Activated naive CD4-positive, alpha-beta T cell treated with anti-CD3 and anti-CD28 coated beads, Interleukin-2, amount 50 U/mL, for 24 hours (primary cell): ENCODE measurements around the gene JSRP1.

Experiments used
- H3K27ac Mint-ChIP-seq: one replicate; pipeline ENCODE4 v1.8.0; 2021; ENCODE audit warnings: mild to moderate bottlenecking, mixed read lengths
- H3K27me3 Mint-ChIP-seq: one replicate; pipeline ENCODE4 v1.8.0; 2021; ENCODE audit warnings: mixed read lengths
- H3K36me3 Mint-ChIP-seq: one replicate; pipeline ENCODE4 v1.8.0; 2021; ENCODE audit warnings: mixed read lengths
- H3K4me1 Mint-ChIP-seq: one replicate; pipeline ENCODE4 v1.8.0; 2021; ENCODE audit warnings: mixed read lengths
- H3K4me3 Mint-ChIP-seq: one replicate; pipeline ENCODE4 v1.8.0; 2021; ENCODE audit warnings: mild to moderate bottlenecking, mixed read lengths
- H3K9me3 Mint-ChIP-seq: one replicate; pipeline ENCODE4 v1.8.0; 2021; ENCODE audit warnings: mixed read lengths

JSRP1 gene

DNA sequence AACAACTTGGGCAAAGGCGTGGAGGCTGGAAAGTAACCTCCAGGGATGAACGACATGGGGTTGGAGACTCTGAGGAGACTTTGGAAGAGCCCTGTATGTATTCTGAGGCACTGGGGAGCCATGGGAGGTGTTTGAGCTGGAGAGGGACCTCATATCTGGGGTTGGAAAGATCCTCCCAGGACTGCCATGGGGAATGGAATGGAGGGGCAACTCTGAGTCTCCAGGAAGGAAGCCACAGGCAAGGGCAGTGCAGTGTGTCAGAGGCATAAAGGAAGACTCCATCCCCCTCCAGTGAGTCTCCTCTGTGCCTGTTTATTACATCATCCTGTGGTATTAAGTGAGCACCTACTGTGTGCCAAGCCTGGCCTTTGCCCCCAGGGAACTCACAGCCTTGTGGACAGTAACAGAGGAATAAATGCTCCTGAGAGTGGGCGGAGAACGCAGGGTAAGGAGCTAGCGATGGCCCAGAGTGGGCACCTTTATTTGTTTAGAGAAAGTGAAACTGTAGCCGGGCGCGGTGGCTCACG is 18.0 kb upstream of the JSRP1 start:
- H3K36me3 Mint-ChIP-seq, result peaks cover 11% of the 10 kb centered on the region
- peak overlapping the region; percentile 82 for H3K4me3 Mint-ChIP-seq
- no peaks in the 10 kb centered on the region for H3K27me3 Mint-ChIP-seq
- H3K27ac Mint-ChIP-seq, result peak overlapping the region; percentile 90
- H3K9me3 Mint-ChIP-seq, result no peaks in the 10 kb centered on the region
- peaks cover 25% of the 10 kb centered on the region for H3K4me1 Mint-ChIP-seq

DNA sequence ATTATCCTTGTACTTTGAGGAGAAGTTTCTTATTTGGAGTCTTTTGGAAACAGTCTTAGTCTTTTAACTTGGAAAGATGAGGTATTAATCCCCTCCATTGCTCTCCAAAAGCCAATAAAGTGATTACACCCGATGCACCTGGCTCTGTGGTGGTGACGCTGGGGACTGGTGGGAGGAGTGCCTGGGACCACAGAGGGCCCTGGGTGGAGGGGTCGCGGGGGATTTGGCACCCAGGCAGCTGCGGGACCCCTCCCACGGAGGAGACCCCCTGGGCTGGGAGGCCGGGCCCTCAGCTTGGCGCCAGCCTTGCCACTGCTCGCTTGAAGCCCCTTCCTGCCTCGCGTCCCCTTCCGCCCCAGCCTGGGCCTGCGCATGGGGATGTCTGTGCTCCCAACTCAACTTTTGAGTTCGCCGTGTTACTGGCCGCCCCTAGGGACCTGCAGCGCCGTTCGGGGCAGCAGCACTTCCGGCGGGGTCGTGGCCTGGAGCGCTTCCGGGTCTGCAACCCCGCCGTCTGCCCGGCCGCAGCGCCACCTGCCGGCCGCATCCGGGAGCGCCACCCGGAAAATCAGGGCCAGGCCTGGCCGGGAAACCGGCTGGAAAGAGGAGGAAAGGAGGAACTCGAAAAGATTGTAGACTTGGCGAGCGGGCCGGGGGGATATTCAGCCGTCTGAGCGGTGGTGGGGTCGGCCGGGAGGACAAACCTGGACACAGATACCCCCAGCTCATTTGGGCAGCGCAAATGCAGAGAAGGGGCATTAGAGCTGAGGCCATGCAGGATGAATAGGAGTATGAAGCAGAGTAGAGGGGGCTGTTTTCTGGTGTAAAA is 17.4 kb upstream of the JSRP1 start:
- Mint-ChIP-seq H3K4me3 (peak overlapping the region; percentile 82), H3K9me3 (no peaks in the 10 kb centered on the region), H3K36me3 (peaks cover 11% of the 10 kb centered on the region), H3K27me3 (no peaks in the 10 kb centered on the region), H3K4me1 (peaks cover 26% of the 10 kb centered on the region), H3K27ac (peak overlapping the region; percentile 90)

DNA sequence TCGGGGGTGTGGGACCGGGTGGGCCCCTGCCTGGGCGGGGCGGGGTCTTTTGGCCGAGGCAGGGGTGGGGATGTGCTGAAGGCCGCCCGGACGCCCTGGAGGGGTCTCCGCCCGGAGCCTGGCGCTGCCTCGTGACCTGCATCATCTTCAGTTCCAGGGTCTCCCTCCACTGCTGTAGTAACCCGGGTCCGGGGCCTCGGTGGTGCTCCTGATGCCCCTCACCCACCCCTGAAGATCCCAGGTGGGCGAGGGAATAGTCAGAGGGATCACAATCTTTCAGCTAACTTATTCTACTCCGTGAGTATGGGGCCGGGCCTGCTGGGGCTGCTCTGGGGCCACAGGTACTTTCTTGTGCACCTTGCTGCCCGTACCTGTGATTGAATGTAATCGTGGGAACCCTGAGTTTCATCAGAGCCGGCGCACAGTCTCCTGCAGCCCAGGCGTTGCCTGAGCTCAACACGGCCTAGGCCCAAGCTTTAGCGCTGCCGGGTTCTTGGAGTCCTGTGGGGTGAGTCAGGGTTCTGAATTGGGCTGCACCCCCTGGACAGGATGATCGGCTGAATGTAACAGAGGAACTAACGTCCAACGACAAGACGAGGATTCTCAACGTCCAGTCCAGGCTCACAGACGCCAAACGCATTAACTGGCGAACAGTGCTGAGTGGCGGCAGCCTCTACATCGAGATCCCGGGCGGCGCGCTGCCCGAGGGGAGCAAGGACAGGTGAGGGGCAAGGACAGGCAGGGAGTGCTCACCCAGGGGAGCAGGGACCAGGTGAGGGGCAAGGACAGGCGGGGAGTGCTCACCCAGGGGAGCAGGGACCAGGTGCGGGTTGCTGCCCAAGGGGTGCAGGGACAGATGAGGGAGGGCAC is 15.3 kb upstream of the JSRP1 start:
- H3K27me3 Mint-ChIP-seq, result no peaks in the 10 kb centered on the region
- H3K27ac Mint-ChIP-seq, result peak overlapping the region; percentile 89
- H3K9me3 Mint-ChIP-seq, result no peaks in the 10 kb centered on the region
- H3K36me3 Mint-ChIP-seq, result peaks cover 11% of the 10 kb centered on the region
- peak overlapping the region; percentile 89 for H3K4me3 Mint-ChIP-seq
- H3K4me1 Mint-ChIP-seq, result peaks cover 33% of the 10 kb centered on the region

DNA sequence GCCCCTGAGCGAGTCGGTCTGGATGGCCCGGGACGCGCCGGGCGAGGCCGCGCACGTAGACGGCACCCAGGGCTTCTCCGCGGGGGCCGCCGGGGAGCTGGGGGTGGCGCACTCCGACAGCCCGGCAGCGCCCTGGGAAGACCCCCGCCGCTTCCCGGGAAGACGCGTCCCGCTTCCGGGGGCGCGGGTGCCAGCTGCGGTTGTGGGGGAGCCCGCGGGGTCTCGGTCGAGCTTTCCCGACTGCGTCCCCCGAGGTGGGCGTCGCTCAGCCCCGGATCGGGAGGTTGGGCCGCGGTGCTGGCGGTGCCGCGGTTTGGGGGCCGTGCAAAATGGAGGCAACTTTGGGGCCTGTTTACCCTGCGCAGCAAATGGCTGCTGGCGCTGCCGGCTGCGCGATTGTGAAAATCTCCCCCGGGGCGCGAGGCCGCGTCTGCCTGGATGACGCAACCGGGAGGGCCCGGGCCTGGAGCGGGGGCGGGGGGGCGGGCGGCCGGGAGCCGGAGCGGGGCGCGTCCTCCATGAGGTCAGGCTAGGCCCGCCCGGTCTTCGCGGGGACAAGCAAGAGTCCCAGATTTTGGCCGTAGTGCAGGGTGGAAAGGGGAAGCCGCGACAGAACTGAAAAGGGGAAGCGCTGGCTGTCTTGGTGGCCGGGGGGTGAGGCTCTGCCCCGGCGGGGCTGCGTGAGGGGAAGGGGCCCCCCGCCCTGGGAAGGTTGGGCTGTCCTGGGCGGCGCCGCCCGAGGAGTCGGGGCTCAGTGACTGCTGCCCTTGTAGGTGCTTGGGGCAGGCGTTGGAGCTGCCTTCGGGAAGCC is 14.4 kb upstream of the JSRP1 start:
- H3K27me3 Mint-ChIP-seq, result no peaks in the 10 kb centered on the region
- peaks cover 11% of the 10 kb centered on the region for H3K36me3 Mint-ChIP-seq
- H3K9me3 Mint-ChIP-seq, result no peaks in the 10 kb centered on the region
- peaks cover 35% of the 10 kb centered on the region for H3K4me1 Mint-ChIP-seq
- H3K27ac Mint-ChIP-seq, result peak overlapping the region; percentile 35
- peak overlapping the region; percentile 89 for H3K4me3 Mint-ChIP-seq

DNA sequence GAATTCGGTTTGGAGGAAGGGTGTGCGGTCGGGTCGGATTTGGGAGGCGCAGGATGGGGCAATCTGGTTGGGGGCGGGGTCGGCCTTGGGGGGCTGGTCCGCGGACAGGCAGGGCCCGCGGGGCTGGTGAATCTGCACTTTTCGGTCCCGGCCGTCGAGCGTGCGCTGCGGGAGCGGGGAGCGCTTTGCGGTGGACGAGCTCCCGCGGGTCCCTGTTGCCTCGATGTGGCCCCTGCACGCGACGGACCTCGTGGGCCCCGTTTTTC is 13.9 kb upstream of the JSRP1 start:
- Mint-ChIP-seq H3K9me3 (no peaks in the 10 kb centered on the region), H3K4me1 (peaks cover 33% of the 10 kb centered on the region), H3K27me3 (no peaks in the 10 kb centered on the region), H3K27ac (peak overlapping the region; percentile 83), H3K4me3 (peak overlapping the region; percentile 89), H3K36me3 (peaks cover 11% of the 10 kb centered on the region)

DNA sequence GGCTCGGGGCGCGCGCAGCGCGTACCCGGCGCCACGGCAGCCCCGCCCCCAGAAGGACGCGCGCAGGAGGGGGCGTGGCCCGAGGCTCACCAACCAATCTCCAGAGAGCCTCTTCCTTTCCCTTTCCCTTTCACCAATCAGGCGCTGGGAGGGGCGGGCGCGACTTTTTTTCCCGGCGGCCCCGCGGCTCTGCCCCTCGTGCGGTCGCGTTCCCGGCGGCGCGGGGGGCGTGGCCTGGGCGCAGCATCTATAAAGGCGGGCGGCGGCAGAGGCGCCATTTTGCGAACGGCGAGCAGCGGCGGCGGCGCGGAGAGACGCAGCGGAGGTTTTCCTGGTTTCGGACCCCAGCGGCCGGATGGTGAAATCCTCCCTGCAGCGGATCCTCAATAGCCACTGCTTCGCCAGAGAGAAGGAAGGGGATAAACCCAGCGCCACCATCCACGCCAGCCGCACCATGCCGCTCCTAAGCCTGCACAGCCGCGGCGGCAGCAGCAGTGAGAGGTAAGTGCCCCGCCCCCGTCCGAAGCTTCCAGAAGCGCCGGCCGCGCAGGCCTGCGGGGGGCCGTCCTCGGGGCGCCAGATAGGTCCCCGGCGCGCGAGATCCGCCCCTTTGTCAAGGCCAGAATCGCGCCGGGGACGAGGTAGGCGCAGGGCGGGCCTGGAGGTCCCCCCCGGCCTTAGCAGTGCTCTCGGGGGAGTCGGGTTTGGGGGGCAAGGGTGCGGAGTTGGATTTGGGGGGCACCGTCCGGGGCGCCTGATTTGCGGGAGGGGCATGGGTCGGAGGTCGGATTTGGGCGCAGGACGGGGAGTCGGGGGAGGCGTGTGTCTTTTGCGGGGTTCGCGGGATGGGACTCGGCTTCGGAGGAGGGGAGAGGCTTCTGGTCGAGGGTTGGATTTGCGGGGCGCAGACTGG is 13.3 kb upstream of the JSRP1 start:
- peaks cover 11% of the 10 kb centered on the region for H3K36me3 Mint-ChIP-seq
- peaks cover 29% of the 10 kb centered on the region for H3K4me1 Mint-ChIP-seq
- no peaks in the 10 kb centered on the region for H3K9me3 Mint-ChIP-seq
- H3K27me3 Mint-ChIP-seq, result no peaks in the 10 kb centered on the region
- H3K27ac Mint-ChIP-seq, result peak overlapping the region; percentile 87
- H3K4me3 Mint-ChIP-seq, result peak overlapping the region; percentile 89

DNA sequence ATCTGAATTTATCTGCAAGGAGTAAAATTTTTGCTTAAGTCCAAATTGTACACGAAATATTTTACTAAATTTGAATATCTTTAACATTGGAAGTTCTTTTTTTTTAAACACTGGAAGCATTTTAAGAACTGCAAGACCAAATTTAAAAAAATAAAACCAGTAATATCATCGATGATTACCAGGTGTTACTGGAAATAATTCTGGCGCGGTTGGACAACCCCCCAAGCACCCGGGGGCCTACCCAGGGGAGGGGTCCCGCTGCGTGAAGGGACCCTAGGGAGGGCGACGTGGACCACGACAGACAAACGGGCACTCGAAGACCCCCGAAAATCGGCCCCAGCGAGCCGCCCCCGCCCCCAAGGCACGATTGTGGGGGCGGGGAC is 12.6 kb upstream of the JSRP1 start:
- no peaks in the 10 kb centered on the region for H3K9me3 Mint-ChIP-seq
- peak overlapping the region; percentile 89 for H3K4me3 Mint-ChIP-seq
- no peaks in the 10 kb centered on the region for H3K27me3 Mint-ChIP-seq
- H3K4me1 Mint-ChIP-seq, result peaks cover 23% of the 10 kb centered on the region
- H3K36me3 Mint-ChIP-seq, result peaks cover 9% of the 10 kb centered on the region
- no peak overlapping the region for H3K27ac Mint-ChIP-seq

DNA sequence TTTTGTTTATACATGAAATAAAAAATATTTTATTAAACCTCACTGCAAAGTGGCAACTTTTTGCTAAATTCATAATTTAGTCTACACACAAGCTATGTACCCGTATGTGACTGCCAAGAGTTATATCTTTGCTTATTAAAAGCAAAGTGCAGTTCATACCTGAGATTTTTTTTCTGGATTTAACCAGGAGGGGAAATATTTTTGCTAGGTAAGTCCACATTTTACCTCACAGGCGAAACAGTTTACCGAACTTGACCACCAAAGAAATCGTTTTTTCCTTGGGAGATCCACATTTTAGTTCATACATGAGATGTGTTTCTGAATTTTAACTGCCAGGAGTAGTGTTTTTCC is 12.2 kb upstream of the JSRP1 start:
- H3K36me3 Mint-ChIP-seq, result peaks cover 8% of the 10 kb centered on the region
- peaks cover 20% of the 10 kb centered on the region for H3K4me1 Mint-ChIP-seq
- no peaks in the 10 kb centered on the region for H3K9me3 Mint-ChIP-seq
- H3K4me3 Mint-ChIP-seq, result peak overlapping the region; percentile 89
- peak overlapping the region; percentile 41 for H3K27ac Mint-ChIP-seq
- H3K27me3 Mint-ChIP-seq, result no peaks in the 10 kb centered on the region

DNA sequence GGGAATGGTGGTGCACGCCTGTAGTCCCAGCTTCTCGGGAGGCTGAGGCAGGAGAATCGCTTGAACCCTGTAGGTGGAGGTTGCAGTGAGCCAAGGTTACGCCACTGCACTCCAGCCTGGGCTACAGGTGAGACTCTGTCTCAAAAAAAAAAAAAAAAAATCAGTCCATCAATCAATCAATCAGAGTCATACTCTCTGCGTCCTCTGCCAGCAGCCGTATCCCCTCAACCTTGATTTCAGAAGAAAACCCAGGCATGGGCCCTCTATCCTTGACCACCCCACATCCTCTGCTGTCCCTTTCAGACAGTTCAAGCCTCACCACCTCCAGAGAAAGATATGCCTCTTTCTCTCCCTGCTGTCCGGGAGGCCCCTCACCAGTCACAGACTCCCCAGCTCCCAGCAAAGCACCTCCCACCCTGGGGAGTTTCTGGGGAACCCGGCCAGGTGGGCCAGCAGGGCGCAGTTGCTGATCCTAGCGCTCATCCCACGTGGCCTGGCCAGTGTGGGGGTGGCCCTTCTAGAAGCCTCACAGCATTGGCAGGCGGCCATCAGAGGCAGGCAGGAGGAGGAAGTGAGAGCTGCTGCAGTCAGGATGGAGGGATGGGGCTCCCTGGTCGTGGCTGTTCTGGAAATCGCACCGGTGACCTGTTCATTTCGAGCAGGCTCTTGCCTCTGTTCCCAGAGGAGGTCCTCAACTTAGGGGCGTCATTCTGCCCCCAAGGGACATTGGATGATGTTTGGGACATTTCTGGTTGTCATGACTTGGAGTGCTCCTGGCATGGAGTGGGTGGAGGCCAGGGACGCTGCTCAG is 10.2 kb upstream of the JSRP1 start:
- Mint-ChIP-seq H3K27me3 (no peaks in the 10 kb centered on the region), H3K4me1 (peaks cover 10% of the 10 kb centered on the region), H3K27ac (no peak overlapping the region), H3K4me3 (peak overlapping the region; percentile 23), H3K36me3 (peaks cover under 1% of the 10 kb centered on the region), H3K9me3 (no peaks in the 10 kb centered on the region)

DNA sequence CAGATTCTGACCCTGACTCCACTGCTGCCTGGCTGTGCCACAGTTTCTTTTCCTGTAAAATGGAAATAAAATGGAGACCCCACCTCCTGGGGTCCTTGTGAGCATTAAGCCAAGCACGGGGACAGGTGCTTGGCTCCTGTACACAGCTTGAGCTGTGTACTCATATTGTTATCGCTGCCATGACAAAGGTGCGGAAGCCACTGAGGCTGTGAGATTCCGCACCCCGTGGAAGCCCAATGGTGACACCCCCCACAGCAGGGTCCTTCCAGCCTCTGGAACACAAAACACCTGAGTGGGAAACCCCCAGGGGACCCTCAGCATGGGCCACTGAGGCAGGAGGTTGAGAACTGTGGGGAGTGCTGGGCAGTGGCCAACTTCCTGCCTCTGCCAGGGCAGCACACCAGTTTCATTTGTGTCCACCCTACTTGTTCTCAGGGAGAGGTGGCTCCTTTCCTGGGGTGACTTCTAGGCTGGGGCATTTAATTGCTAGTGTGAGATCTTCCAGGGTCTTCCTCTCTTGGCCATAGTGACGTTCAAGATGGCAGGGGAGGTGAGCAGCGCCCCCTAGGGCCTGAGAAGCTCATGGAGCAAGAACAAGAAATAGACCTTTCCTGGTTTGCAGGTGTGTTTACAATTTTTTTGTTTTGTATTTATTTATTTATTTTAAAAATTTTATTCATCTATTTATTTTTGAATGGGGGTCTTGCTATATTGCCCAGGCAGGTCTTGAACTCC is 5.4 kb upstream of the JSRP1 start:
- Mint-ChIP-seq H3K27me3 (no peaks in the 10 kb centered on the region), H3K4me1 (peaks cover 29% of the 10 kb centered on the region), H3K4me3 (no peak overlapping the region), H3K36me3 (no peaks in the 10 kb centered on the region), H3K27ac (no peak overlapping the region), H3K9me3 (no peaks in the 10 kb centered on the region)

DNA sequence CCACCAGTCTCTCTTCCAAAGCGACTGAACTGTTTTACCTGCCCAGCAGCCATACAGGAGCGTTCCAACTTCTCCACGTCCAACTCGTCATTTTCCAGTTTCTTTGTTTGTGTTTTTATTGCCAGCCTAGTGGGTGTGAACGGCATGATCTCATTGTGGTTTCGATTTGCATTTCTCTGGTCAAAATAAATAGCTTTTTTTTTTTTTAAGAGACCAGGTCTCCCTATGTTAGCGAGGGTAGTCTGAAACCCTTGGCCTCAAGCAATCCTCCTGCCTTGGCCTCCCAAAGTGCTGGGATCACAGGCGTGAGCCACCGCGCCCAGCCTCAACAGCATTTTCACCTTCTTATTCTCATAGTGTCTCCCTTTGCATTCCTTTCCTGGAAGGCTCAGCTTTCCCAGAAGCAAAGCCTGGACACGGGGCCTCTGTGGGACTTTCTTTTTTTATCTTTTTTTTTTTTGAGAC is 4.2 kb upstream of the JSRP1 start:
- Mint-ChIP-seq H3K4me3 (no peak overlapping the region), H3K9me3 (no peaks in the 10 kb centered on the region), H3K27me3 (no peaks in the 10 kb centered on the region), H3K27ac (no peak overlapping the region), H3K4me1 (peaks cover 26% of the 10 kb centered on the region), H3K36me3 (no peaks in the 10 kb centered on the region)

DNA sequence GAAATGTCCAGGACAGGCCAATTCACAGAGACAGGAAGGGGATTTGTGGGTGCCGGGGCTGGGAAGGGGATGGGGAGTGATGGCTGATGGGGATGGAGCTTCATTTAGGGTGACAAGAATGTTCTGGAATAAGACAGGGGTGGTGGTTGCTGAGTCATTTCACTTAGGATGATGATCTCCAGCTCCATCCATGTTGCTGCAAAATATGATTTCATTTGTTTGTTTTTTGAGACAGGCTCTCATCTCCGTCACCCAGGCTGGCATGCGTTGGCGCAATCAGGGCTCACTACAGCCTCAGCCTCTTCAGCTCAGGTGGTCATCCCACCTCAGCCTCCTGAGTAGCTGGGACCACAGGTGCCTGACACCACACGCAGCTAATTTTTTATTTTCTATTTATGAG is 3.1 kb upstream of the JSRP1 start:
- H3K4me1 Mint-ChIP-seq, result peaks cover 26% of the 10 kb centered on the region
- H3K36me3 Mint-ChIP-seq, result no peaks in the 10 kb centered on the region
- H3K27ac Mint-ChIP-seq, result peak overlapping the region; percentile 84
- no peaks in the 10 kb centered on the region for H3K9me3 Mint-ChIP-seq
- no peaks in the 10 kb centered on the region for H3K27me3 Mint-ChIP-seq
- no peak overlapping the region for H3K4me3 Mint-ChIP-seq

DNA sequence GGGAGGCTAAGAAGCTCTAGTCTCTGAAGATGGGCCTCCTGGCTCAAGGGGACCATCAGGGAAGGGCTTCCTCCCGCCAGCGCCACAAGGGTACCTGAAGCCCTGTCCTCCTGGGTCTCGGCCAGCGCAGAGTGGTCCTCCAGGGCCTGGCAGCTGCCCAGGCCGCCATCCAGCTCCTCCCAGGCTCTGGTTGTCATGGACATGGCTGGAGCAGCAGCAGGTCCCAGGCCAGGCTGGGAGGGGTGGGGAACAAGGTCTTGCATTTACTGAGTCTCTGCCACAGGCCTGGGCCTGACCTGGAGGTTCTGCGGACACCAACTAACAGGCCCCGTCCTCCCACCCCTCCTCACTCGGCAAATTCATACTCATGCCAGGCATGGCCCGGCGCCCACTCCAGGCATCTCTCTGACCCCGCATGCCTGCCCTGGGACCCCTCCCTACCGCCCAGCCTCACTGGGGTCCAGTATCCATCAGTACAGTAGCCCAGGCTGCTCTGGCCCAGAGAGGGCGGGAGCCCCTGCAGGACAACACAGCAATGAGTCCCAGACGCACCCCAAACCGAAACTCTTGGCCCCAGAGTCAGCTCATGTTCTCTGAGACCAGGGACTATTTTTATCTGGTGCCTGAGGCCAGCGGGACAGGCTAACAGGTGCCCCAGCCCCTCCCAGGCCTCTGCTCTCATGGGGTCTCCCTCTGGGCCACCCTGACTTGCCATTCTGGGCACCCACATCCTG is 938 bp downstream of the JSRP1 start:
- peak overlapping the region; percentile 46 for H3K27ac Mint-ChIP-seq
- H3K27me3 Mint-ChIP-seq, result no peaks in the 10 kb centered on the region
- no peak overlapping the region for H3K4me3 Mint-ChIP-seq
- H3K4me1 Mint-ChIP-seq, result peaks cover 28% of the 10 kb centered on the region
- no peaks in the 10 kb centered on the region for H3K36me3 Mint-ChIP-seq
- H3K9me3 Mint-ChIP-seq, result no peaks in the 10 kb centered on the region
